Frontal cortex (tissue), 4 donors: Measurements from ENCODE around the gene CLNK. TPM values are rescaled to one million over a fixed set of nuclear protein-coding genes. Genes with fewer than 3 reads are reported as not detected.
"Not testable (repeated sequence)": the region's sequence is repeated elsewhere in the genome, so short reads cannot be mapped to it uniquely, and the experiment has no call there.

ENCODE experiments used
- DNase-seq, 2 donors: peaks; one replicate each; pipeline ENCODE4 v3.0.0; 2012; ENCODE audit warnings: low spot score in 2 of 2
- FAIRE-seq: peaks from 2 replicates; lab custom pipeline; 2012; peaks lifted over from hg19 to GRCh38; lab: Jason Lieb, UNC
- total RNA-seq: library from RNA; depleted of rRNA; stranded (reverse); fragments of >200 nt; gene quantifications from one replicate; pipeline ENCODE4 v1.2.3, GENCODE V29; 2014
- donor health status: control.
- donor health status: control.
- donor health status: control.

CLNK gene
- total RNA-seq, 1 donor from 2014 or later: not detected

DNA sequence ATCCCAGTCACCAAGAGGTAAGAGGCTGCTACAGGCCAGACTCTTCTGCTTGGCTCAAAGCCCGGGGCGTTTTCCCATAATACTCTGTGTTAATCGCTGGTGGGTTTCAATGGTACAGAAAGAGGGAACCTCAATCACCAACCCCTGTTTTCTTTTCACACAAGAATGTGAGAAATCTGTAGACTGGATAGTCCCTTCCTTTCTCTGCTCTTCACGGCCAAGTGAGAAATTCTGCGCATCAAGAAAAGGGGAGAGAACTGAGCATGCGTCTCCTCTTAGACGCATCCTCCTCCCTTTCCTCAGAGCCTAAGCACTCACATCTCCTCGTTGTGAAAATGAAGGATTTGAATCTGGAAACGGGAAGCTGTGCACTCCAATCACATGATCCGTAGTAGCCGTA is 64.7 kb downstream of the CLNK start:
- DNase-seq (no peak), FAIRE-seq (no peak)

DNA sequence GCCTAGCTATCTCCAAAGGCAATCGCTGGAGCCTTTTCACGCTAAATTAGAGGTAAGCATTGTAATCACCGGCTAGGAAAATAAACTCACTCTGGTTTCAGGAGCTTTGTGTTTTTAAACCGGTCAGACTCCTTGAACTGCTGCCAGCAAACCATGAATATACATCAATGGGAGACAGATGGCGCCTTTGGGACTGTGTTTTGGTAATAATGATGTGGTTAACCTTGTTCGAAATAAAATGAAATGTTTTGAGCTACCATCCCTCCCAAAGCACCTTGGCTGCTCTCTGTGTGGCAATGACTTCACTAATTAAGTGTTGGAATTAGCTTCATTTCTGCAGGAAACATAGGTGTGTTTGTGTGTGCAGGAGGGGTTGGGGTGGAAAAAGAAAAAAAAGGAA is 65.3 kb downstream of the CLNK start:
- FAIRE-seq (no peak), DNase-seq (no peak)

DNA sequence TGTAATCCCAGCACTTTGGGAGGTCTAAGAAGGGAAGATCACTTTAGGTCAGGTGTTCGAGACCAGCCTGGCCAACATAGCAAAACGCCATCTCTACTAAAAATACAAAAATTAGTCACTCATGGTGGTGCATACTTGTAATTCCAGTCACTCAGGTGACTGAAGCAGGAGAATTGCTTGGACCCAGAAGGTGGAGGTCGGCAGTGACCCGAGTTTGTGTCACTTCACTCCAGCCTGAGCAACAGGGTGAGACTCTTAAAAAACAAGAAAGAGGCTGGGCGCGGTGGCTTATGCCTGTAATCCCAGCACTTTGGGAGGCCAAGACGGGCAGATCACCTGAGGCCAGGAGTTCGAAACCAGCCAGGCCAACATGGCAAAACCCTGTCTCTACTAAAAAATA is 69.6 kb downstream of the CLNK start:
- FAIRE-seq, DNase-seq: not testable (repeated sequence)

DNA sequence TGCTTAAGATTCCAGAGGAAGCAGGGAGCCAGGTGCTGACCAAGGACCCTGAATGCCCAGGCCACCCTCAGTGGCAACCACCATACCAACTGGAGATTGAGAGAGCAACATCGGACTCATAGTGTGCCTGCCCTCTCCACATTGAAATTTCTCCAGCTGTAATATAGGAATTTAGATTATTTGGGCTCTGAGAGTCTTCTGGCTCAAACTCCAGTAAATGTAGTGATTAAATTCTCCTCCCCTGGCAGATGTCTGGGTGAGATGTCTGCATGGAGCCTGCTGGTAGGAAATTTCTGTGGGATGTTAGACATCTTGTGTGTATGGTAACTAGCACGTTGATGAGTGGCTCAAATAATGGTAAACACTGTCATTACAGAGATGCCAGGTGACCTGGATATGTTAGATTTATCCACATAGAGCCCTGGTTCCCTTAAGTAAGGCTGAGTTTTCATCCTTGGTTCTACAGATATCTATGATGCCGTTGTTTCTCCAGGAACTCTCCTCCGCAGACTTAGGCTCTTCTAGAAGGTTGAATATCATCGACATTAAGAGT is 70.6 kb downstream of the CLNK start:
- FAIRE-seq (no peak), DNase-seq (no peak)

DNA sequence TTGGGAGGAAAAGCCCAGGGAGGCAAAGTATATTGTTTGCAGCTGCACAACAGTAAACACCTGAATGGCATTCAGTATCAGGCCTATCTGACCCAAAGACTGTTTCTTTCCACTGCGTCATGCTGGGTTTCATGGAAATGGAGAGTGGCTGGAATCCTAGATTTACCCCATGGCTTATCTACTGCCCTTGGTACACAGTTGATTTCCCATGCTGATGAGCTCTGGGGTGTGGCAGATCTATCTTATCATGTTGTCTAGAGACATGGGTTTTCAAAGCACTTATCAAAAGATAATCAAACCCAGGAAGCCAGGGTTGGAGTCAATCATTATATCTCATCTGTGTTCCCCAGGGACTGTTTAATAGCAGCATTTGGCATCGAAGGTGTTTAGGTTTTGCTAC is 72.1 kb downstream of the CLNK start:
- no peak for FAIRE-seq
- no peak for DNase-seq

DNA sequence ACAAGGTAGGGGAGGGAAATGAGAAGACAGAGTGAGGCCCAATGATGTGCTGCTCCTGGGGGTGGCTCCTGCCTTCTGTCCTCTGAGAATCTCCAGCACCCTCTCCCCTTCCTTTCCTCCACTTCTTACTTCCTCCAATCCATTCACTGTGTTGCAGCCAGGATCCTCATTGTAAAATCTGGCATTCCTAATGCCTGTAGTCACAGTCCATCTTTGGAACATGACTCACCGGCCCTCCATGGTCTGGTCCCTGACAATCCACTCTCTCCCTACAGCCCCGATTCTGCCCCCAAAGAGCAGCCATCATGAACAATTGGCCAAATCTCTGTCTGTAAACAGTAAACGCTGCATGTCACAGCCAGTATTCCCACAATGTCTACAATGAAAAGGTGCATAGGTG is 72.9 kb downstream of the CLNK start:
- no peak for DNase-seq
- FAIRE-seq: no peak

DNA sequence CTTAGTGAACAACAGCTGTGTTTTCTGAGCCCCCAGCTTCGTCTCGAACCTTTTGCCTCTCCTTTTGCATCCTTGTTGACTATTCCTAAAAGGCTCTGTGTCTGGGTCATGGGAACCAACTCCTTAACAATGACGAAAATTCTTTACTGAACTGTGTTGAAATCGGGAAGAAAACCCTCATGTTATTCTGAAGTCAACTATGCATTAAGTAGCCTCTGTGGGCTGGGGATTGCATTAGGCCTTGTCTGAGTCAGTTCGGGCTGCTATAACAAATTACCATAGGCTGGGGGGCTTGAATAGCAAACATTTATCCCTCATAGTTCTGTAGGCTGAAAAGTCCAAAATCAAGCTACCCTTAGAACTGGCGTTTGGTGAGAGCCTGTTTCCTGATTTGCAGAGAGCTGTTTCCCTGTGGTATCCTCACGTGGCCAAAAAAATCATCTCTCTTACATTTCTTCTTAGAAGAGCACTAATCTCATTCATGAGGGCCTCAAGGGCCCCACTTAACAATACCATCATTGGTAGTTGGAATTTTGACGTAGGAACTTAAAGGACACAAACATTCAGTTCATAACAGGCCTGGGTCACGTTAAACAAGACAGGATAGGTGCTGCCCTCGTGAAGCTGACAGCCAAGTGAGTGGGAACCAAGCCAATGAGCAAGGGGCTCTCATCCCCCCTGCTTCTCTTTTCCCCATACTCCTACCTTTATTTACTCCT is 75.9 kb downstream of the CLNK start:
- FAIRE-seq (no peak), DNase-seq (no peak)

DNA sequence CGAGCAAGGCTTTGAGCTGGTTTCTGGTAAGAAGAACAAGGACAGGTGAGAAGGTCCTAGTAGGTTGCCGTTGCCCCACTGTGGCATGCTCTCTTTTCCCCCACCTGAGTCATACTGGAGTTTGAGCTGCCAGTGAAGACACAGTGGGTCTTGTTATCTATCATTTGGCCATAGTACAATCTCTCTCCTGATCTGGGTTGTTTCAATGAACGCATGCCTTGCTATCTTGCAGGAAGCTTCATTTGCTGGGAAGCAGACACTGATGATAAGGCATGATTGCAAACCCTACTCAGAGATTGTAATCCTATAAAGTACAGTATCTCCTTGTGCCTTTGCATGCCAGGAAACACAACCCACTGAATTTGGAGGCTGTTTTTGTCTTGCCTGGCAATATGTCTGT is 77.4 kb downstream of the CLNK start:
- no peak for FAIRE-seq
- DNase-seq: no peak

DNA sequence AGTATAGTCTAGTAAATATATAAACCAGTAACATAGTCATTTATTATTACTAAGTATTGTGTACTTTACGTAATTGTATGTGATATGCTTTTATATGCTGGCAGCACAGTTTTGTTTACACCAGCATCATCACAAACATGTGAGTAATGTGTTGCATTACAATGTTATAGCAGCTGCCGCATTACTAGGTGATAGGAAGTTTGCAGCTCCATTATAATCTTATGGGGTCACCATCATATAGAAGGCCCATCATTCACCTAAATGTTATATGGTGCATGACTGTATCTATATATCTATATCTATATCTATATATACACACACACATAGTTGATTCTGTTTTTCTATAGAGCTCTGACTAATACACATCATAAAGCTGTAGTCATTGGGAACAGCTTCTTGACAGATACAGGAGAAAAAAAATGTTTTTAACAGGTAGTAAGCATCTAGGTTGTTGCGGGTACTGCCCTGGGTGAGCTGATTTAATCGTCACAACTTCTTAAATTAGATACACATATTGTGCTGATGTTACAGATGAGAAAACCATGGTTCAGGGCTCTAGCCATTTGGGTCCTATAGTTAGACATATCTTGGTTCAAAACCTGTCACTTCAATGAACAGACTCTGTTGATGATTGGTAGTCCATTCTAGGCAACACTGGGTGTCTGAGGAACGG is 77.9 kb downstream of the CLNK start:
- no peak for DNase-seq
- no peak for FAIRE-seq

DNA sequence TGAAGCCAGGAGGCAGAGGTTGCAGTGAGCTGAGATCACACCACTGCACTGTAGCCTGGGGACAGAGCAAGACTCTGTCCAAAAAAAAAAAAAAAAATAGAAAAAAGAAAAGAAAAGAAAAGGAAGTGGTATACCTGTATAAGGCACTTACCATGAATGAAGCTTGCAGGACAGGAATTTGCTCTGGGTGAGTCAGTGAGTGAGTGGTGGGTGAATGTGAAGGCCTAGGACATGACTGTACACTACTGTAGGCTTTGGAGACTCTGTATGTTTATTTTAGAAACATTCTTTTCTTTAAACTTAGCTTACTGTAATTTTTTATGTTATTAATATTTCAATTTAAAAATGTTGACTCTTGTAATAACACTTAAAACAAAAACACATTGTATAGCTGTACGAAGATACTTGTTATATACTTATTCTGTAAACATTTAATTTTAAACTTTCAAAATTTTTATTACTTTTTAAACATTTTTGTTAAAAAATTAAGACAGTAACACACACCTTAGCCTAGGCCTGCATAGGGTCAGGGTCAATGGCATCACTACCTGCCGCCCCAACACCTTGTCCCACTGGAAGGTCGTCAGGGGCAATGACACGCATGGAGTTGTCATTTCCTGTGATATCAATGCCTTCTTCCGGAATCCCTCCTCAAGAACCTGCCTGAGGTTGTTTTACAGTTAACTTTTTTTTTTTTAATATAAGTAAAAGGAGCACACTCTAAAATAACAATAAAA is 78.7 kb downstream of the CLNK start:
- DNase-seq (no peak), FAIRE-seq (no peak)

DNA sequence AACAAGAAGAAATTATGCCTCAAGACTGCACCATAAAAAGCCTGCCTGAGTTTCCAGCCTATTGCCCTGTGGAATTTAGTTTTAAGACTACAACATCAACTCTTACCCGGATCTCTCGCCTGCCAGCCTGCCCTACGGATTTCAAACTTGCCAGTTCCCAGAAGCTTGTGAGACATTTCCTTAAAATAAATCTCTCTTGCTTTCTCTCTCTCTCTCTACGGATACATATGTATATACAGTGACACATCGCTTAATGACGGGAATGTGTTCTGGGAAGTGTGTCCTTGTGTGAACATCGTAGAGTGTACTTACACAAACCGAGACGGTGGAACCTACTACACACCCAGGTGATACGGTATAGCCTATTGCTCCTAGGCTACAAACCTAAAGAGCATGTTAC is 79.5 kb downstream of the CLNK start:
- DNase-seq: no peak
- FAIRE-seq: no peak

DNA sequence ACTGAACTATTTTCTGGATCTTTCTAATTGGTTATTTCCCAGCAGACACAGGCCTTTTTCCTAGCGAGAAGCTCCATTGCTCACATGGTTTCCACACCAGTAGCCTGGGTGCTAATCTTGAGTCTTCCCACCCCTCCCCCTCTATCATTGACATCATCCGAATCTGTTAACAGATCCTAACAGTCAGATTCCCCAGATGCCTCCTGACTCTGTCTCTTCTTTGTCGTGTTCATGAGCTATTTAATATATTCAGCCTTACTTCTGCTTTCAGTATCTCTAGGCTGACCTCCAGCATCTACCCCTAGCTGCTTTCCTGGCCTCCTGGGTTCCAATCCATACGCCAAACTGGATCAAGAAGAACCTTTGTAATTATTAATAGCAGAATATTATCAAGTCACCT is 85.0 kb downstream of the CLNK start:
- DNase-seq: no peak

DNA sequence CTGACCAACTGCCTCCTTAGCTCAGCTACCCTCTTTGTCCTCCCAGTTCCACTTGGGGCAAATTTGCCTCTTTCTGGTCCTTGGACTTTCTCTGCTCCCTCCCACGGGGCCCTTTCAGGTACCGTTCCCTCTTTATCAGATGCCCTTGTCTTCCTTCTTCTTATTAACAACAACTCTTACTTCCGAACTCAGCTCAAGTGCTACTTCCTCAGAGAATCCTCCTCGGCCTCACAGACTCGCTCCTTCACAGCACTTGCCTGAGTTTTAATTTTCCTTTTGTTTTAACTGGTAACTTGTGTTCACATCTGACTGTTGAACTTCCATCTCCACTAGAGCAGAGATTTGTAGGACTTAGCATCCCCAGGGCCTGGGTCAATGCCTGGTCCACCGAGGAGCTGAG is 85.7 kb downstream of the CLNK start:
- FAIRE-seq: no peak
- no peak for DNase-seq

More for the DNA sequence above, 85.0 kb downstream of the CLNK start:
- no peak for FAIRE-seq

DNA sequence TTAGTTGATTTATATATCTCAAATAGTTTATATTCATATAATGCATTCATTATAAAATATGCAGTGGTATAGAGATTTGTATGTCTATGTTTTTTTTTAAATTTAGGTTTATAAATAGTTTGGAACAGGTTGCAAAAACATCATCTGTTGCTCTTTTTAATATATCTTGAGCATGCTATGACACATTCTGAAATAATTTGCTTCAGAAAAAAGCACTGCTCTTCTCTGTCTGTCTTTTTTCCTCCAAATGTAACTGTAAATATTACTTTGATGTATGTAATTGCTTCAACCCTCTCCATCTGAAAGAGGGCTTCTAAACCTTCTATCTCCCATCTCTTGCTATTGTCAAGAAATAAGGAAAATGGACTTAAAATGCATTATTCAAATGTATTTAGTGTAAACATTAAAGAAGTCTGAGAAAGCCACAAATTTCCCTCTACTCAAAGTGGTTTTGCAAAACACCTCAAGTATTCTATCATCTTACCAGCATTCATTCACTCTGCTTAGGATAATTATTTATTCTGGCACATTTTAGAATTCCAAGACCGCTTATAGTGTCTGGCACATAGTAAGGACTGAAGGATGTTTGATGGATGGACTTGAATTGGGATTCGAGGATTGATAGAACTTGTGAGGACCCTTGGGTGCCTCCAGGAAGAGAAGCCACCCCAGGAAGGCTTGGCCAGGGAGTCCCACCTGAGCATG is 87.8 kb downstream of the CLNK start:
- no peak for FAIRE-seq
- DNase-seq: no peak

DNA sequence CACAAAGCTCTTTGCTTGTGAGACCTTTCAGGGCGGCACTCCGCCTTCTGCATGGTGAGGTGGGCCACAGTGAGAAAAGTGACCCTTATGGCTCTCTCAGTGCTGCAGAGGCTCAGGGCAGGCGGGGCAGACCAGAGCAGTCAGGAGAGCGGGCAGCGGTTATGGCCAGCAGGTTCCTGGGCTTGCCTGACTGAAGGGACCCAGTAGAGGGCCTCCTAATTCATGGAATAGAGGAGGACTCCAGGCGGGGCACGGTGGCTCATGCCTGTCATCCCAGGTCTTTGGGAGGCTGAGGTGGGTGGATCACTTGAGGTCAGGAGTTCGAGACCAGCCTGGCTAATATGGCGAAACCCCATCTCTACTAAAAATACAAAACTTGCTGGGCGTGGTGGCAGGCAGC is 91.4 kb downstream of the CLNK start:
- FAIRE-seq (no peak), DNase-seq (no peak)

DNA sequence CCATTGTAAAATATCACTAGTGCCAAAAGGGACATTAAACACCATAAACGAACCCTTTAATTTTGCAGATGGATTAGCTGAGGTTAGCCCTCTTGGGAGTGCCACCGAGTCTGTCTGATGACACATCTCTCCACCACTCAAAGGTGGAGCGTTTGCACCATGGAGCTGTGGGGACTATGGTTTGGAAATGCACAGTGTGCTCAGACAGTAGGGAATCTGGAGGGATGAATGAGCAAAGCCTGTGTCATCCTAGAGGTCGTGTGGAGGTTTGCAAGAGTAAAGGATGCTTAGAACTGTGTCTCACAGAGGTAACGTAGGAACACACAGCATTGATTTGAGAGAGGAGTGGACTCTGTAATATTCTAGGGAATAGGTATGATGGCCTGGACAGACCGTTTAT is 93.7 kb downstream of the CLNK start:
- FAIRE-seq (no peak), DNase-seq (no peak)

DNA sequence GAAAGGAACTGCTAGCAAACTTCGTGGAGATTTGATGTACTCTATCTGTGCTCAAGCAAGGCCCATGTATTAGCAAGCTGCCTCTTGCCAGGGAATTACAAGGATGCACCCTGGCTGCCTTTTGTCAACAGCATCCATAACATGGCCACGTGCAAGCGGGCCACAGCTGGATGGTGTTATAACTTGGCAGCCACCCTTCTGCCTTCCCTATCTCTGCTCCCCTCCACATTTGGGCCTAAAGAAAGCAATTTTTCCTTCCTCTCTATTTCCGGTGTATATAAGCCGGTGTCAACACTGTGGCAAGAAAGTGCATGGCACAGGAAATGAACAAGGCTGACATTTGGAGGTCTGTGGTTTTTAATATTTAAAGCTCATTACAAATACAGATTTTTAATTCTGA is 94.8 kb downstream of the CLNK start:
- DNase-seq (no peak), FAIRE-seq (no peak)

DNA sequence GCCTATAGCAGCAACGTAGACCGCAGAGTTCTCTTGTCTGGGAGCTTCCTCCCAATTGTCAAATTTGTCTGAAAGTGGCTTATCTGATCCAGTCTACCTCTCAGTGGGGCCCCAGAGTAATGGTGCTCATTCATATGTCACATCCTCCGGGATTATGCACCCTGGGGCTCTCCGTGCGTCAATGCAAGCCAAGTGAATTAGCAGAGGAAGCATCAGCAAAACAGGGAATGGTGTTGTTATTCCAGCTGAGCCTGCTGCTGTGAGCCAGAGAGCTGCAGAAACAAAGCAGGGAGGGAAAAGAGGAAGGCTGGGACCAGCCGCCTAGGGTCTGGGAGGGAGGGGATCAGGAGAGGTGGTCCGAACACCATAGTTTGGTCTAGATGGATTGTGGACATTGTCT is 95.2 kb downstream of the CLNK start:
- no peak for DNase-seq
- no peak for FAIRE-seq

DNA sequence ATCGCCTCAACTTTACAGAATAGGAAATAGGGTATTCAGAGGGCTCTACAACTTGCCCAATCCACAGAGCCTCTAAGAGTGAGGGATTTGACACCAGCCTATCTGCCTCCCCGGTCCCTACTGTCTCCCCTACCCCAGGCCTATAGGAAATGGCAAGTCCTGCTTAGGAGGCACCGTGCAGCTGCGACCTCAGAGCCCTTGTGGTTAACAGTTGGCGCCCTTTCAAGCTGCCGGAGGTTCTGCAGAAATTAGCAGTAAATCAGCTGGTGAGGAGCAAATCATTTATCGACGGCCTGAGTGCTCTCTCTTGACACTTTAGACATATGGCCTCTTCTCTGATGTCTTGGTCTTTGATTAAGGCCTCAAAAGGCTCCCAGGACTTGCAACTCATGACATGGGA is 96.9 kb downstream of the CLNK start:
- DNase-seq (no peak), FAIRE-seq (no peak)

DNA sequence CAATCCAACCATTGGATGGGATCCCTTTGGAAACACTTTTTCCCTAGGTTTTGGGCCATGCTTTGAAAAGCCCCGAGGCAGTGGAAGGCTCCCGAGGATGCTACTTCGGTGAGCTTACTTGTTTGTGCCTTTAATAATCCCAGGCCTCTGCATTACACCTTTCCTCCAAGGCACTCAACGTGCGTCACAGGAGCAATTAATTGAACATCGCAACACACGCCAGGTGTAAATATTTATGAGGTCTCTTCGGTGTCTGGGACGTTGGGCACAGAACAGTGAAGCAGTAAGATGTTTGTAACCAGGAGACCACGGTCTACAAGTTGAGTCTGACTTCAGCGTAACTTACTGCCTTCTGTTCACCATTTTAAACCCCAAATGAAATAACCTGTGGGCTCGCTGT is 97.3 kb downstream of the CLNK start:
- DNase-seq (no peak), FAIRE-seq (no peak)
